Kidney epithelial cell (primary cell): ENCODE data around the gene GLP1R. TPM values are rescaled to one million over a fixed set of nuclear protein-coding genes. Genes with fewer than 3 reads are reported as not detected.

Experiments used
- DNase-seq: peaks from one replicate; pipeline ENCODE4 v3.0.0-alpha.2; 2010; ENCODE audit warnings: low read depth
- H3K27me3 ChIP-seq: 2 replicates; pipeline ENCODE4 v1.6.0; 2011; ENCODE audit warnings: low read length; ENCODE audit not compliant: control insufficient read depth, insufficient read depth
- H3K36me3 ChIP-seq: 2 replicates; pipeline ENCODE4 v1.5.1; 2011; ENCODE audit warnings: low read length; ENCODE audit not compliant: control insufficient read depth, insufficient read depth
- H3K4me3 ChIP-seq: 2 replicates; pipeline ENCODE4 v1.5.1; 2011; ENCODE audit warnings: low read depth, mild to moderate bottlenecking, control low read depth, low read length
- CTCF ChIP-seq: IDR thresholded peaks from 2 replicates; pipeline ENCODE4 v1.5.1; 2011; ENCODE audit warnings: mild to moderate bottlenecking, moderate library complexity, low read length, control low read depth, inconsistent platforms; ENCODE audit not compliant: insufficient read depth, poor library complexity, severe bottlenecking
- total RNA-seq: library from RNA; depleted of rRNA; stranded (reverse); fragments of >200 nt; gene quantifications from 2 replicates; pipeline ENCODE4 v1.2.3, GENCODE V29; 2015

The GLP1R gene
- total RNA-seq, 1 donor from 2014 or later, result 0.17 TPM

GRCh38 chr6:39137245-39137644 lies 88.7 kb downstream of the GLP1R start:
- DNase-seq, result peak; percentile 9
- Histone ChIP-seq H3K27me3 (no peaks in the 10 kb centered on the region), H3K4me3 (no peak overlapping the region), H3K36me3 (no peaks in the 10 kb centered on the region)
- no peak for TF ChIP-seq CTCF

Other genes with a start within 250 kb of the GLP1R start
- gene SAYSD1, start 66.4 kb downstream of the GLP1R start, total RNA-seq, result 10.5 and 11.3 TPM in 2 replicates
- 2.1 and 2.3 TPM in 2 replicates for gene KCNK5, start 180.7 kb downstream of the GLP1R start, total RNA-seq